Measurements from ENCODE around the gene TP53I11.

Gene TP53I11

GRCh38 chr11:44885065-44885810, 65.4 kb downstream of the TP53I11 start:
- DNase-seq (ENCODE audit: low spot score) = no peak

- DNase-seq (ENCODE audit: low spot score) = no peak
Measured at GRCh38 chr11:44884056-44884455, 66.6 kb downstream of the TP53I11 start.

GRCh38 chr11:44883277-44883676, 67.4 kb downstream of the TP53I11 start:
- no peak for DNase-seq (ENCODE audit: low spot score)

Measured in Ammon's horn (tissue), 1 donor.